A673 (cell line): ENCODE measurements around the gene MAGT1. TPM values are rescaled to one million over a fixed set of nuclear protein-coding genes. Genes with fewer than 3 reads are reported as not detected.

Experiments used
- BruUV-seq: library from RNA; stranded (reverse); fragments of 400-500 nt; replicated peaks from 2 replicates; lab custom pipeline; 2021; lab: Mats Ljungman, UMichigan
- CTCF ChIA-PET: fragments of 300-600 bp; sonication (Branson Sonifier 250); formaldehyde crosslinking; loops from one replicate; lab custom pipeline; 2022; ENCODE audit warnings: antibody characterized with exemption; lab: Charles Lee
- POLR2A ChIA-PET: fragments of 300-600 bp; sonication (Branson Sonifier 250); formaldehyde crosslinking; loops from one replicate; lab custom pipeline; 2022; ENCODE audit warnings: antibody characterized with exemption; ENCODE audit not compliant: low non-redundant PET; lab: Charles Lee
- DNase-seq: peaks from one replicate; pipeline ENCODE4 v3.0.0-alpha.2; 2015; ENCODE audit warnings: low spot score
- H3K27ac ChIP-seq: fragments of 200-600 bp; sonication (generic); 2 replicates; pipeline ENCODE4 v1.5.1; 2016; ENCODE audit warnings: mixed run types, low read depth, mild to moderate bottlenecking, mixed read lengths, antibody characterized with exemption, low read length; ENCODE audit not compliant: poor library complexity, severe bottlenecking
- H3K27me3 ChIP-seq: fragments of 200-600 bp; sonication (generic); replicated peaks from 2 replicates; pipeline ENCODE4 v1.6.1; 2017; ENCODE audit warnings: mixed run types, low read depth, mild to moderate bottlenecking, mixed read lengths, antibody characterized with exemption, low read length; ENCODE audit not compliant: insufficient read depth, poor library complexity
- H3K36me3 ChIP-seq: fragments of 200-600 bp; sonication (generic); 2 replicates; pipeline ENCODE4 v1.6.1; 2016; ENCODE audit warnings: mixed run types, mild to moderate bottlenecking, mixed read lengths, antibody characterized with exemption, low read length; ENCODE audit not compliant: insufficient read depth, poor library complexity, severe bottlenecking
- H3K4me1 ChIP-seq: fragments of 200-600 bp; sonication (generic); 2 replicates; pipeline ENCODE4 v1.6.1; 2017; ENCODE audit warnings: mixed run types, mild to moderate bottlenecking, mixed read lengths, antibody characterized with exemption, low read length; ENCODE audit not compliant: insufficient read depth, poor library complexity, severe bottlenecking
- H3K4me3 ChIP-seq: fragments of 200-600 bp; sonication (generic); 2 replicates; pipeline ENCODE4 v1.5.1; 2016; ENCODE audit warnings: low read depth, mixed run types, mild to moderate bottlenecking, mixed read lengths, low read length; ENCODE audit not compliant: poor library complexity, severe bottlenecking
- H3K9me3 ChIP-seq: fragments of 200-600 bp; sonication (generic); 2 replicates; pipeline ENCODE4 v1.6.1; 2016; ENCODE audit warnings: mixed run types, low read depth, mild to moderate bottlenecking, mixed read lengths, antibody characterized with exemption, low read length; ENCODE audit not compliant: poor library complexity, severe bottlenecking
- EZH2 ChIP-seq: fragments of 200-600 bp; sonication (generic); IDR thresholded peaks from 2 replicates; pipeline ENCODE4 v1.6.1; 2017; ENCODE audit warnings: borderline replicate concordance, low read depth, mild to moderate bottlenecking, mixed read lengths, antibody characterized with exemption, low read length; ENCODE audit not compliant: poor library complexity, severe bottlenecking
- intact Hi-C: fragments of 100-400 bp; cut with micrococcal nuclease; formaldehyde crosslinking; loops from one replicate; pipeline ENCODE4 v1.10.0; 2022; ENCODE audit not compliant: unreplicated experiment
- total RNA-seq: library from RNA; stranded (reverse); gene quantifications from 2 replicates; pipeline ENCODE4 v1.2.3, GENCODE V29; 2021
- TF ChIP-seq, protein P1 (sequence below): fragments of 300-800, 200-600 bp; sonication (generic); conservative IDR thresholded peaks from 2 replicates; pipeline ENCODE4 v1.5.1; 2017; ENCODE audit warnings: low read depth, mild to moderate bottlenecking, antibody characterized with exemption, low read length, moderate library complexity, mixed read lengths

MAGT1 gene
- total RNA-seq, 1 experiment from 2014 or later: 66.8 TPM

DNA sequence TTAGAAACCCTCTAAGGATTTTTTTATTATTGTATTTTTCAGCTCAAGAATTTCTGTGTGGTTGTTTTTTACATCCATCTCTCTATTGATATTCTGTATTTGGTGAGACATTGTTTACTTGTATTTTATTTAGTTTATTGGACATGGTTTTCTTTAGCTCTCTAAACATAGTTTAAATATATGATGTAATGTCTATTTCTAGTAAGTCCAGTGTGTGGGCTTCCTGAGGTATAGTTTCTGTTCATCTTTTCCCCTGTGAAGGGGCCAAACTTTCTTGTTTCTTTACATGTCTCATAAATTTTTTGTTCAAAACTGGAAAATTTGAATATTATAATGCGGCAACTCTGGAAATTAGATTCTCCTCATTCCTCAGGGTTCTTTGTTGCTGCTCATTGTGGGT lies 81.0 kb downstream of the MAGT1 start:
- ChIA-PET CTCF (no interaction called here), POLR2A (no interaction called here)
- Histone ChIP-seq H3K9me3 (no peaks in the 10 kb centered on the region), H3K36me3 (no peaks in the 10 kb centered on the region), H3K4me3 (no peak overlapping the region), H3K4me1 (no peaks in the 10 kb centered on the region), H3K27me3 (no peaks in the 10 kb centered on the region), H3K27ac (no peak overlapping the region)
- DNase-seq: no peak
- intact Hi-C loops: no loop called here
- no TSS peak for BruUV-seq
- TF ChIP-seq EZH2: no peak
- TF ChIP-seq, protein P1, sequence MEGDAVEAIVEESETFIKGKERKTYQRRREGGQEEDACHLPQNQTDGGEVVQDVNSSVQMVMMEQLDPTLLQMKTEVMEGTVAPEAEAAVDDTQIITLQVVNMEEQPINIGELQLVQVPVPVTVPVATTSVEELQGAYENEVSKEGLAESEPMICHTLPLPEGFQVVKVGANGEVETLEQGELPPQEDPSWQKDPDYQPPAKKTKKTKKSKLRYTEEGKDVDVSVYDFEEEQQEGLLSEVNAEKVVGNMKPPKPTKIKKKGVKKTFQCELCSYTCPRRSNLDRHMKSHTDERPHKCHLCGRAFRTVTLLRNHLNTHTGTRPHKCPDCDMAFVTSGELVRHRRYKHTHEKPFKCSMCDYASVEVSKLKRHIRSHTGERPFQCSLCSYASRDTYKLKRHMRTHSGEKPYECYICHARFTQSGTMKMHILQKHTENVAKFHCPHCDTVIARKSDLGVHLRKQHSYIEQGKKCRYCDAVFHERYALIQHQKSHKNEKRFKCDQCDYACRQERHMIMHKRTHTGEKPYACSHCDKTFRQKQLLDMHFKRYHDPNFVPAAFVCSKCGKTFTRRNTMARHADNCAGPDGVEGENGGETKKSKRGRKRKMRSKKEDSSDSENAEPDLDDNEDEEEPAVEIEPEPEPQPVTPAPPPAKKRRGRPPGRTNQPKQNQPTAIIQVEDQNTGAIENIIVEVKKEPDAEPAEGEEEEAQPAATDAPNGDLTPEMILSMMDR: no peak

DNA sequence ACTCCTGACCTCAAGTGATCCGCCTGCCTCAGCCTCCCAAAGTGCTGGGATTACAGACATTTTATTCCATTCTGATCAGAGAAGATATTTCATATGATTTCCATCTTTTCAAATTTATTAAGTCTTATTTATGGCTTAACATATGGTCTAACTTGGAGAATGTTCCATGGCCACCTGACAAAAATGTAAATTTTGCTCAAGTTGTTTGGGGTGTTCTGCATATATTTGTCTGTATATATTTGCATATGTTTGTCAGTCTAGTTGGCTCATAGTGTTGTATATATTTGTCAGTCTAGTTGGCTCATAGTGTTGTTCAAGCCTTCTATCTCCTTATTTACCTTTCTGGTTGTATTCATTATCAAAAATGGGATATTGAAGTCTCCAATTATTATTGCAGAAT lies 93.0 kb downstream of the MAGT1 start:
- Histone ChIP-seq H3K36me3 (no peaks in the 10 kb centered on the region), H3K27ac (no peak overlapping the region), H3K27me3 (no peaks in the 10 kb centered on the region), H3K4me3 (no peak overlapping the region), H3K9me3 (no peaks in the 10 kb centered on the region), H3K4me1 (no peaks in the 10 kb centered on the region)
- POLR2A ChIA-PET: no interaction called here
- no peak for DNase-seq
- no TSS peak for BruUV-seq
- TF ChIP-seq, protein P1: no peak
- TF ChIP-seq EZH2: no peak
- CTCF ChIA-PET: no interaction called here
- intact Hi-C loops: no loop called here

DNA sequence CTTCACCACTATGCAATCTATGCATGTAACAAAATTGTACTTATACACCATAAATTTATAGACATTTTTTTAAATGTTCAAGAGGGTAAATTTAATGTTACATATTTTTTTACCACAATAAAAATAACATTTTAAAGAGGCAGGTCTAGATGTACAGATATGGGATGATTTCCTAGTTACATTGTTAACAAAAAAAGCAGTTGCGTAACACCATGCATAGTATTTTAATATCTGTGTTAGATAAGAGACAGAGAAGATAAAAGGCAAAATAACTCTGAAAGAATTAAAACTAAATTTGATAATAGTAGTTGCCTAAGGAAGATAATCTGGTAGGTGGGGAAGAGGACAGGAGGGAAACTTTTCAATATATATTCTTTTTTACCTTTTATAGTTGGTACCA lies 100.1 kb downstream of the MAGT1 start:
- POLR2A ChIA-PET: no interaction called here
- Histone ChIP-seq H3K4me3 (no peak overlapping the region), H3K4me1 (no peaks in the 10 kb centered on the region), H3K27me3 (no peaks in the 10 kb centered on the region), H3K27ac (no peak overlapping the region), H3K36me3 (no peaks in the 10 kb centered on the region), H3K9me3 (no peaks in the 10 kb centered on the region)
- no peak for DNase-seq
- no peak for TF ChIP-seq EZH2
- TF ChIP-seq, protein P1: no peak
- intact Hi-C loops: no loop called here
- no TSS peak for BruUV-seq
- CTCF ChIA-PET: no interaction called here
